Activated CD4-positive, alpha-beta T cell treated with anti-CD3 and anti-CD28 coated beads, Interleukin-2, Interleukin-4, amounts not matched to agents 100 ng/mL and 50 ng/mL, durations not matched to agents 16 hours and 8 hours (primary cell): ENCODE data around the gene ZC3H10.
"Not testable (repeated sequence)": the region's sequence is repeated elsewhere in the genome, so short reads cannot be mapped to it uniquely, and the experiment has no call there.

Experiments
- DNase-seq: peaks from one replicate; pipeline ENCODE4 v3.0.0-alpha.2; 2020; ENCODE audit warnings: low spot score

The ZC3H10 gene

DNA sequence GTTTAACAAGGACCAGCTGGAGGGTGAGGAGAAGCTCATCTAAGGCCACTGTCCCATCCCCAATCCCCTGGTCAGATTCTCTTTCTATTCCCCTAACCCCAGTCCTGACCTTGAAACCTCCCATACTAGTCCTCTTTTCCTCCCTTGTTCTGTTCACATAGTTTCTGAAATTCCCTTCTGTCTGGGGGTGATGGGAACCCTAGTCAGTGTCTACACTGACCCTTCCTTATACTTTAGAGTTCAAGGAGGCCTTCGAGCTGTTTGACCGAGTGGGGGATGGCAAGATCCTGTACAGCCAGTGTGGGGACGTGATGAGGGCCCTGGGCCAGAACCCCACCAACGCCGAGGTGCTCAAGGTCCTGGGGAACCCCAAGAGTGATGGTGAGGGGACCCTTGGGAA, 36.8 kb downstream of the ZC3H10 start:
- no peak for DNase-seq

DNA sequence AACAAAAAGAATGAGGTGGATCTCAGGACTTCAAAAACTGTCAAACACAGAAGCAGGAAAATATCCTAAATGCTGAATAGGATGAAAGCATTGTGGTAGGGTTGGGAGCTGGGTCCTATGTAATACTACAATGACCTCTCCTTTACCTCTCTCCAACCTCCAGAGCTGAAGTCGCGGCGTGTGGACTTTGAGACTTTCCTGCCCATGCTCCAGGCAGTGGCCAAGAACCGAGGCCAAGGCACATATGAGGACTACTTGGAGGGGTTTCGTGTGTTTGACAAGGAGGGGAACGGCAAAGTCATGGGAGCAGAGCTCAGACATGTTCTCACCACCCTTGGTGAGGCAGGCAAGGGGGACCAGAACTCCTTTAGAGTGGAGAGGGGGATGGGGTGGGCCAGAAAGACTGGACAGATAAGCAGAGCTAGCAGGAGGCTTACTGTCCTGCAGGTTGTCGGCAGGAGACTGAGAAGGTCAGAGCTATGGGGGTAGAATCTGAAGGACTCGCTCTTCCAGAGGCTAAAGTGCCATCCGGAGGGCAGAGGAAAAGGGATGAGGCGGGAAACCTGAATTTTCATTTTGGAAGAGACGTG, 37.3 kb downstream of the ZC3H10 start:
- no peak for DNase-seq

- DNase-seq: not testable (repeated sequence)
These were observed 38.6 kb downstream of the ZC3H10 start for GRCh38 chr12:56156464-56157200.

- peak; percentile 55 for DNase-seq
These were observed 39.3 kb downstream of the ZC3H10 start for GRCh38 chr12:56157201-56158028.

- peak; percentile 98 for DNase-seq
These were observed 40.2 kb downstream of the ZC3H10 start, which contains the start of gene MYL6 for GRCh38 chr12:56158029-56158925. MYL6 (plus strand) TSS chr12:56158359; CDS start chr12:56158402, 43 bp downstream.

GRCh38 chr12:56158926-56159461, 40.9 kb downstream of the ZC3H10 start:
- DNase-seq: peak; percentile 43

- DNase-seq: no peak
These were observed 41.6 kb downstream of the ZC3H10 start for GRCh38 chr12:56159482-56160192.

DNA sequence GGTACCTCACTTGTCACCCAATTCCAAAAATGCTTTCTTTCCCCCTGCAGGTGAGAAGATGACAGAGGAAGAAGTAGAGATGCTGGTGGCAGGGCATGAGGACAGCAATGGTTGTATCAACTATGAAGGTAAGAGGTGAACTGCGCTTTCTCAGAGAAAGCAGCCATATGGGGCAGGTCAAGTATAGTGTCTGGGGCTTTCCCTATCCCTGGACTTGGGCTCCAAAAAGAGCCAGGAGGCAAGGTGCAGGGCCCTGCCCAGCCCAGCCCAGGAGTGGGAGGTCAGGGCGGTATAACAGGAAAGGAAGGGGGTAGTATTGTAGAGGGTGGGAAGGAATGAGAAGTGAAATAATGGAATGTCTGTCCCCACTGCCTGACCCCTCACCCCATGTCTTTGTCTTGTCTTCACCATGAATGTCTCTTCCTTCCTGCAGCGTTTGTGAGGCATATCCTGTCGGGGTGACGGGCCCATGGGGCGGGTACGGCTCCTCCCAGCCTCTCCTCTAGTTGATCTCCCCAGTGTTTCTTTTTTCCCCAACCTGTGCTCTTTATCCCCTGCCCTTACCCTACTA, 42.2 kb downstream of the ZC3H10 start:
- DNase-seq: peak; percentile 74

- no peak for DNase-seq
These were observed 43.0 kb downstream of the ZC3H10 start for GRCh38 chr12:56160894-56161689.

- no peak for DNase-seq
These were observed 43.8 kb downstream of the ZC3H10 start for GRCh38 chr12:56161690-56162351.

DNA sequence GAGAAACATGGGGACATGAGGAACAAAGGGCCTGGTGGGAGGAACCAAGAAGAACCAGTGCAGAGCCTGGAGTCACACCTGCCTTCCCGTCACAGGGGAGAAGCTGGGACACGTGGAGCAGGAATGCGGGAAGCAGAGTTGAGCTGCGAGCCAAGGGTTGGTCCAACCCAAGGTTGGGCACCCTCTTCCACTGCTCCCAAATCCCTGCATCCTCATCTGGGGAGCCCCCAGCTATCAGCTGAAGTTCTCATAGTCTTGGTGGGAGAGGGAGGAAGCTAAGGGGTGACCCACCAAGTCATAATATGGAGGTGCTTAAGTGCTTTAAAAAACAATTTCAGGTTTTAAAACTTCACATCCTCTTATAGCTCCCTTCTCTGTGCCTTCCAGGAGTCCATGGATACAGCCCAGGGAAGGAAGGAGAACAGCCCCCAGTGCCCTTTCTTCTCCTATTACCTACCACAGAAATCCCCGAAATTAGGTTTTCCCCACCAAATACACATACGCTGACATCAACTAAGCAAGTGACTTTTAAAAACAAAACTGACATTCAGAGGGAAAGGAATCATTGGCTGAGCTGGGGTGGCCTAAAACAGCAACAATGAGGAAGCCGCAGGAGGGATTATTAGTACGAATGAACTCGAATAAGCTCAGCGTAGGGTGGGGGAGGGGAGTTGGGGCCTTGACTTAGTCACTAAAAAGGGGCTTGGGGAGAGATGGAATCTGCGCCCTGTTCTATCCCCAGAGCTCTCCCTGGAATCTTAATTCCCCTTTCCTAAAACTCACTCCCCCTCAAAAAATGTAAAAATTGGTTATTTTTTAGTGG, 44.6 kb downstream of the ZC3H10 start:
- no peak for DNase-seq

GRCh38 chr12:56163533-56164344, 45.7 kb downstream of the ZC3H10 start:
- no peak for DNase-seq

DNA sequence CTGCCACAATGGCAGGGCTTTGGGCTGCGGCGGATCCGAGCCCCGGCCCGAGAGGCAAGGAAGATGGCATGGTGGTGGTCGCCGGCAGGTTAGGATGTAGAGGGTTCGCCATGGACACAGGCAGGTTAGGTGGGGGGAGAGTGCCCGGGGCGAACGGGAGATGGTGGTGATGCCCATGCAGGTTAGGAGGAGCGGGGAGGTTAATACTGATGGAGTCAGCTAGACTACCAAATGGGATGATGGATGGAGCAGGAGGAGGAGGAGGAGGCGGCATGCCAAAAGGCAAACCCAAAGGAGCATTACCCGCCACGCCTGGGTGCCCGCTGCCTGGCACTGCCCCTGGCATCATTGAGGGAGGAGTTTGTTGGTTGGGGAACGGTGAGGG, 46.3 kb downstream of the ZC3H10 start:
- no peak for DNase-seq

GRCh38 chr12:56165369-56165768, 47.3 kb downstream of the ZC3H10 start:
- DNase-seq: no peak

GRCh38 chr12:56169229-56169759, 51.2 kb downstream of the ZC3H10 start:
- DNase-seq: no peak

DNA sequence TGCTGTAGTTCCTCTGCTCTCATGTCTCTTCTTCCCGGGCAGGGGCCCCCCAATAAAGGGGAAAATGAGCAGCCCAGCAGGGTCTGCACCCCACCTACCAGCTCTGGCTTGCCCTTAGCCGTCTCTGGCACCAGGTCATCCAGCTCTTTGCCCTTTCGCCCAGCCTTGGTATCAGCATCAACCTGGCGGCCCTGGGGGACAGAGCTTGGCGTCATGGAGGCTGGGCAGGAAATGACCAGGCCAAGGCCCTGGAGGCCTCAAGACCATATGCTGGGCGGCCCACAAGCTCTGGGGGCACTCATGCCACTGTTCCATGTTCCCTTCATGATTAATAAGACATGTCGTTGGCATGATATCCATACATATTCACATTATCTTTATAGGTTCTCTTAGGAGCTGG, 54.8 kb downstream of the ZC3H10 start:
- no peak for DNase-seq
